ENCODE data around the gene FCHSD1.

FCHSD1 gene

GRCh38 chr5:141650851-141651727, at the start of gene FCHSD1:
Gene FCHSD1, minus strand, starts transcription at chr5:141651418. Its CDS starts 50 bp downstream, at chr5:141651368.
- DNase-seq (ENCODE audit: low read depth in 2 of 2) = peak; percentile 71 to 78

GRCh38 chr5:141697586-141697985, 46.4 kb upstream of the FCHSD1 start:
- no peak for DNase-seq (ENCODE audit: low read depth in 2 of 2)

- DNase-seq (ENCODE audit: low read depth in 2 of 2) = no peak
Measured at GRCh38 chr5:141696431-141696830, 45.2 kb upstream of the FCHSD1 start.

GRCh38 chr5:141695627-141696215, 44.5 kb upstream of the FCHSD1 start:
- no peak for DNase-seq (ENCODE audit: low read depth in 2 of 2)

- DNase-seq (ENCODE audit: low read depth in 2 of 2) = no peak
Measured at GRCh38 chr5:141694479-141694878, 43.3 kb upstream of the FCHSD1 start.

- DNase-seq (ENCODE audit: low read depth in 2 of 2) = peak; percentile 73 to 76
Measured at GRCh38 chr5:141692919-141693725, 41.9 kb upstream of the FCHSD1 start.

GRCh38 chr5:141692533-141692888, 41.3 kb upstream of the FCHSD1 start:
- DNase-seq (ENCODE audit: low read depth in 2 of 2) = no peak

GRCh38 chr5:141691867-141692532, 40.8 kb upstream of the FCHSD1 start:
- peak; percentile 66 to 83 for DNase-seq (ENCODE audit: low read depth in 2 of 2)

GRCh38 chr5:141691286-141691866, 40.2 kb upstream of the FCHSD1 start:
- no peak for DNase-seq (ENCODE audit: low read depth in 2 of 2)

GRCh38 chr5:141686648-141687416, 35.6 kb upstream of the FCHSD1 start:
- DNase-seq (ENCODE audit: low read depth in 2 of 2) = no peak

GRCh38 chr5:141685591-141685990, 34.4 kb upstream of the FCHSD1 start:
- no peak for DNase-seq (ENCODE audit: low read depth in 2 of 2)

- DNase-seq (ENCODE audit: low read depth in 2 of 2) = no peak
Measured at GRCh38 chr5:141683596-141684141, 32.5 kb upstream of the FCHSD1 start.

GRCh38 chr5:141681695-141682641, 30.8 kb upstream of the FCHSD1 start, which contains the start of gene ARAP3:
Gene ARAP3, minus strand, starts transcription at chr5:141682230. Its CDS starts 1,744 bp downstream, at chr5:141680486.
- DNase-seq (ENCODE audit: low read depth in 2 of 2) = peak in 1 of 2 donors; percentile 38

GRCh38 chr5:141681295-141681694, 30.1 kb upstream of the FCHSD1 start:
- DNase-seq (ENCODE audit: low read depth in 2 of 2) = no peak

- DNase-seq (ENCODE audit: low read depth in 2 of 2) = no peak
Measured at GRCh38 chr5:141680751-141681201, 29.6 kb upstream of the FCHSD1 start.

- no peak for DNase-seq (ENCODE audit: low read depth in 2 of 2)
Measured at GRCh38 chr5:141680178-141680577, 29.0 kb upstream of the FCHSD1 start.

- no peak for DNase-seq (ENCODE audit: low read depth in 2 of 2)
Measured at GRCh38 chr5:141677415-141677814, 26.2 kb upstream of the FCHSD1 start.

GRCh38 chr5:141675672-141676071, 24.5 kb upstream of the FCHSD1 start:
- DNase-seq (ENCODE audit: low read depth in 2 of 2) = no peak

- no peak for DNase-seq (ENCODE audit: low read depth in 2 of 2)
Measured at GRCh38 chr5:141674747-141675146, 23.5 kb upstream of the FCHSD1 start.

Data from stimulated activated CD4-positive, alpha-beta T cell treated with anti-CD3 and anti-CD28 coated beads, Interleukin-15, amount 100 ng/mL, for 48 hours (primary cell).